Measurements from ENCODE around the gene LKAAEAR1. TPM values are rescaled to one million over a fixed set of nuclear protein-coding genes. Genes with fewer than 3 reads are reported as not detected.

The LKAAEAR1 gene
- total and polyA plus RNA-seq, 2 of the 13 experiments (the other 11 are each of a cell fraction or from before 2014, with no cell fraction given): not detected

DNA sequence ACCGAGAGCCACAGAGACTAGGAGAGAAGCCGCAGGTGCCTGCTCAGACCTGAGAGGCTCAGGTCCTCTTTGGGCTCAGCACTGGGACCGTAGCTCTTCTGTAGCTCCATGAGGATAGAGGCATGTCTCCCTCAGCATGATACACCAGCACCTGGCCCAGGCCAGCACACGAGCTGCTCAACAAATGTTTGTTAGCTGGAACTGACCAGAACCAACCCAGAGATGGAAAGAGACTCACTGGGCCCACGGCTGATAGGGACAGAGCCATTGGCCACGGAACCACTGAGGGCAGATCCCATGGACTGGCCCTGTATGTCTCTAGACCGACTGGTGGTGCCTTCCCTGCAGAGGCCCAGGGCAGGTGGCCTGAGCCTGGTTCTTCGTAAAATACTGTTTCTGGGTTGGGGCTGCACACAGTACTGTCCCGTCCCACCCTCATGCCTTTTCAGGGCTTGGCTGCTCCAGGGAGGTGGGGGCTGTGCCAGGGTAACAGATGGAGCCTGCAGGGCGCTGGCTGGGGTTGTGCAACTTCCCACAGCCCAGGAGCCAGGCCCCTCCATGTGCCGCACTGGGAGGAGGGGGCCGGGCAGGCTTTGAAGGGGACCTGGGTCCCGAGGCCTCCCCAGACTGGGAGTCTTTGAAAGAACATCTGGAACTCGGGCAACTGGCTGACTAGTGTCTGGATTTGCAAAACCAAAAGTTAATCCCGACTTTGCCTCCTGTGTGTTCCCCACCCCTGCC, 43.0 kb downstream of the LKAAEAR1 start (continued):
- TF ChIP-seq, protein P1, sequence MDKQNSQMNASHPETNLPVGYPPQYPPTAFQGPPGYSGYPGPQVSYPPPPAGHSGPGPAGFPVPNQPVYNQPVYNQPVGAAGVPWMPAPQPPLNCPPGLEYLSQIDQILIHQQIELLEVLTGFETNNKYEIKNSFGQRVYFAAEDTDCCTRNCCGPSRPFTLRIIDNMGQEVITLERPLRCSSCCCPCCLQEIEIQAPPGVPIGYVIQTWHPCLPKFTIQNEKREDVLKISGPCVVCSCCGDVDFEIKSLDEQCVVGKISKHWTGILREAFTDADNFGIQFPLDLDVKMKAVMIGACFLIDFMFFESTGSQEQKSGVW (CRISPR knock-in tag; IDR thresholded peaks at IDR 0.05; ENCODE audit: borderline replicate concordance): no peak
- TF ChIP-seq BCL6 (CRISPR knock-in tag; IDR thresholded peaks at IDR 0.05) (0 out of 2 replicates have a peak, but pooled peaks have one; percentile 34), ZNF7 (CRISPR knock-in tag; IDR thresholded peaks at IDR 0.05) (peak; percentile 25), RNF2 (conservative IDR thresholded peaks at IDR 0.05; ENCODE audit: low read depth) (no peak), NCOA5 (CRISPR knock-in tag; IDR thresholded peaks at IDR 0.05) (no peak), KLF11 (CRISPR knock-in tag; IDR thresholded peaks at IDR 0.05) (no peak), CREBL2 (CRISPR knock-in tag; IDR thresholded peaks at IDR 0.05; ENCODE audit: borderline replicate concordance) (no peak; the same call in 1 of the 2 replicates), ZFP91 (CRISPR knock-in tag; IDR thresholded peaks at IDR 0.05; ENCODE audit: borderline replicate concordance) (peak; percentile 31; the same call in 1 of the 2 replicates), MZF1 (CRISPR knock-in tag; IDR thresholded peaks at IDR 0.05; ENCODE audit: borderline replicate concordance) (0 out of 2 replicates have a peak, but pooled peaks have one; percentile 64), POLR2AphosphoS5 (IDR thresholded peaks at IDR 0.05; ENCODE audit: low read depth, low read length) (no peak; the same call in 1 of the 2 replicates), ZNF614 (CRISPR knock-in tag; IDR thresholded peaks at IDR 0.05; ENCODE audit: borderline replicate concordance) (no peak), SYNCRIP (IDR thresholded peaks at IDR 0.05; ENCODE audit: insufficient read depth, low read depth, low read length) (no peak), ZNF839 (CRISPR knock-in tag; IDR thresholded peaks at IDR 0.05; ENCODE audit: borderline replicate concordance) (no peak), ZBTB10 (CRISPR knock-in tag; IDR thresholded peaks at IDR 0.05; ENCODE audit: borderline replicate concordance) (peak; percentile 42; the same call in 1 of the 2 replicates), NR2F1 (CRISPR knock-in tag; IDR thresholded peaks at IDR 0.05) (0 out of 4 replicates have a peak, but pooled peaks of 1 of the 2 experiments have one; percentile 26), NFE2 (CRISPR knock-in tag; IDR thresholded peaks at IDR 0.05) (no peak)
- TF ChIP-seq, protein P2, sequence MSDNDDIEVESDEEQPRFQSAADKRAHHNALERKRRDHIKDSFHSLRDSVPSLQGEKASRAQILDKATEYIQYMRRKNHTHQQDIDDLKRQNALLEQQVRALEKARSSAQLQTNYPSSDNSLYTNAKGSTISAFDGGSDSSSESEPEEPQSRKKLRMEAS (IDR thresholded peaks at IDR 0.05): peak; percentile 87
- TF ChIP-seq, protein P3, sequence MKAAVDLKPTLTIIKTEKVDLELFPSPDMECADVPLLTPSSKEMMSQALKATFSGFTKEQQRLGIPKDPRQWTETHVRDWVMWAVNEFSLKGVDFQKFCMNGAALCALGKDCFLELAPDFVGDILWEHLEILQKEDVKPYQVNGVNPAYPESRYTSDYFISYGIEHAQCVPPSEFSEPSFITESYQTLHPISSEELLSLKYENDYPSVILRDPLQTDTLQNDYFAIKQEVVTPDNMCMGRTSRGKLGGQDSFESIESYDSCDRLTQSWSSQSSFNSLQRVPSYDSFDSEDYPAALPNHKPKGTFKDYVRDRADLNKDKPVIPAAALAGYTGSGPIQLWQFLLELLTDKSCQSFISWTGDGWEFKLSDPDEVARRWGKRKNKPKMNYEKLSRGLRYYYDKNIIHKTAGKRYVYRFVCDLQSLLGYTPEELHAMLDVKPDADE (CRISPR knock-in tag; IDR thresholded peaks at IDR 0.05): no peak
- TF ChIP-seq, protein P4, sequence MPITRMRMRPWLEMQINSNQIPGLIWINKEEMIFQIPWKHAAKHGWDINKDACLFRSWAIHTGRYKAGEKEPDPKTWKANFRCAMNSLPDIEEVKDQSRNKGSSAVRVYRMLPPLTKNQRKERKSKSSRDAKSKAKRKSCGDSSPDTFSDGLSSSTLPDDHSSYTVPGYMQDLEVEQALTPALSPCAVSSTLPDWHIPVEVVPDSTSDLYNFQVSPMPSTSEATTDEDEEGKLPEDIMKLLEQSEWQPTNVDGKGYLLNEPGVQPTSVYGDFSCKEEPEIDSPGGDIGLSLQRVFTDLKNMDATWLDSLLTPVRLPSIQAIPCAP (CRISPR knock-in tag; IDR thresholded peaks at IDR 0.05; ENCODE audit: low read depth): no peak

Data from HepG2 (cell line).